ENCODE measurements around the gene WDR26. TPM values are rescaled to one million over a fixed set of nuclear protein-coding genes. Genes with fewer than 3 reads are reported as not detected.
"Not testable (repeated sequence)": the region's sequence is repeated elsewhere in the genome, so short reads cannot be mapped to it uniquely, and the experiment has no call there.

WDR26 gene
- total RNA-seq, 1 donor from 2014 or later = 62.4 TPM

- Mint-ChIP-seq H3K9me3 (peaks cover 29% of the 10 kb centered on the region), H3K36me3 (peaks cover 4% of the 10 kb centered on the region), H3K4me1 (peaks cover 2% of the 10 kb centered on the region), H3K27ac (no peak overlapping the region), H3K27me3 (ENCODE audit: insufficient read depth, low read depth) (no peaks in the 10 kb centered on the region), H3K4me3 (no peak overlapping the region)
- Histone ChIP-seq H3K27ac (no peak overlapping the region), H3K79me2 (ENCODE audit: low read depth) (no peaks in the 10 kb centered on the region), H3K9me3 (ENCODE audit: low read depth) (peaks cover 6% of the 10 kb centered on the region), H4K20me1 (ENCODE audit: low read depth) (no peaks in the 10 kb centered on the region), H3K4me3 (no peak overlapping the region), H3K27me3 (no peaks in the 10 kb centered on the region), H3F3A (ENCODE audit: low read depth) (peaks cover 22% of the 10 kb centered on the region), H3K9ac (no peak overlapping the region), H2AFZ (replicated peaks) (no peak overlapping the region), H3K4me1 (peaks cover 10% of the 10 kb centered on the region), H3K36me3 (no peaks in the 10 kb centered on the region), H3K4me2 (no peak overlapping the region)
- TF ChIP-seq EZH2phosphoT487 (IDR thresholded peaks at IDR 0.05) (no peak), CTCF (IDR thresholded peaks at IDR 0.05) (no peak), EZH2 (IDR thresholded peaks at IDR 0.05) (no peak)
- no peak for DNase-seq (ENCODE audit: low spot score)
These were observed 90.9 kb downstream of the WDR26 start for GRCh38 chr1:224343679-224344078.

GRCh38 chr1:224340453-224341384 lies 93.9 kb downstream of the WDR26 start:
- not testable (repeated sequence) for H3K79me2 ChIP-seq (ENCODE audit: low read depth); H3K36me3 Mint-ChIP-seq; H3K36me3 ChIP-seq; H3K27ac ChIP-seq; H3K27ac Mint-ChIP-seq; H3K9me3 ChIP-seq (ENCODE audit: low read depth); H4K20me1 ChIP-seq (ENCODE audit: low read depth); H3K4me1 ChIP-seq; H3K27me3 Mint-ChIP-seq (ENCODE audit: insufficient read depth, low read depth); H3K9ac ChIP-seq; H3K4me1 Mint-ChIP-seq; H3K27me3 ChIP-seq
- Histone ChIP-seq H2AFZ (replicated peaks) (peak overlapping the region; percentile 98), H3F3A (ENCODE audit: low read depth) (peaks cover 25% of the 10 kb centered on the region), H3K4me3 (peak overlapping the region; percentile 54), H3K4me2 (peak overlapping the region; percentile 88)
- peak overlapping the region; percentile 71 for H3K4me3 Mint-ChIP-seq
- DNase-seq (ENCODE audit: low spot score) = peak; percentile 45
- H3K9me3 Mint-ChIP-seq = peaks cover 26% of the 10 kb centered on the region

GRCh38 chr1:224339442-224340033 lies 95.1 kb downstream of the WDR26 start:
- no peaks in the 10 kb centered on the region for H4K20me1 ChIP-seq (ENCODE audit: low read depth)
- no peaks in the 10 kb centered on the region for H3K27me3 ChIP-seq
- no peak overlapping the region for H3K4me2 ChIP-seq
- peaks cover 6% of the 10 kb centered on the region for H3K9me3 ChIP-seq (ENCODE audit: low read depth)
- peaks cover 25% of the 10 kb centered on the region for H3F3A ChIP-seq (ENCODE audit: low read depth)
- no peak overlapping the region for H3K9ac ChIP-seq
- H3K27me3 Mint-ChIP-seq (ENCODE audit: insufficient read depth, low read depth) = peaks cover 4% of the 10 kb centered on the region
- no peak overlapping the region for H3K27ac Mint-ChIP-seq
- TF ChIP-seq EZH2 (IDR thresholded peaks at IDR 0.05) = no peak
- H2AFZ ChIP-seq (replicated peaks) = peak overlapping the region; percentile 57
- H3K4me3 ChIP-seq = no peak overlapping the region
- H3K4me3 Mint-ChIP-seq = no peak overlapping the region
- DNase-seq (ENCODE audit: low spot score) = no peak
- peaks cover 2% of the 10 kb centered on the region for H3K4me1 Mint-ChIP-seq
- H3K27ac ChIP-seq = no peak overlapping the region
- peaks cover 4% of the 10 kb centered on the region for H3K36me3 Mint-ChIP-seq
- no peaks in the 10 kb centered on the region for H3K36me3 ChIP-seq
- H3K4me1 ChIP-seq = peaks cover 10% of the 10 kb centered on the region
- H3K79me2 ChIP-seq (ENCODE audit: low read depth) = no peaks in the 10 kb centered on the region
- H3K9me3 Mint-ChIP-seq = peaks cover 22% of the 10 kb centered on the region

GRCh38 chr1:224338150-224338838 lies 96.3 kb downstream of the WDR26 start:
- TF ChIP-seq EZH2phosphoT487 (IDR thresholded peaks at IDR 0.05) (no peak), EZH2 (IDR thresholded peaks at IDR 0.05) (no peak), CTCF (IDR thresholded peaks at IDR 0.05) (no peak)
- H3K27me3 Mint-ChIP-seq (ENCODE audit: insufficient read depth, low read depth) = peaks cover 4% of the 10 kb centered on the region
- no peak overlapping the region for H3K27ac Mint-ChIP-seq
- peaks cover 4% of the 10 kb centered on the region for H3K36me3 Mint-ChIP-seq
- Histone ChIP-seq H3K9ac (no peak overlapping the region), H3K9me3 (ENCODE audit: low read depth) (no peaks in the 10 kb centered on the region), H3K4me3 (no peak overlapping the region), H3F3A (ENCODE audit: low read depth) (peaks cover 25% of the 10 kb centered on the region), H3K4me1 (peaks cover 10% of the 10 kb centered on the region), H3K27ac (no peak overlapping the region), H3K4me2 (no peak overlapping the region), H3K27me3 (no peaks in the 10 kb centered on the region), H2AFZ (replicated peaks) (no peak overlapping the region), H4K20me1 (ENCODE audit: low read depth) (no peaks in the 10 kb centered on the region), H3K79me2 (ENCODE audit: low read depth) (no peaks in the 10 kb centered on the region), H3K36me3 (no peaks in the 10 kb centered on the region)
- H3K9me3 Mint-ChIP-seq = peaks cover 15% of the 10 kb centered on the region
- no peak for DNase-seq (ENCODE audit: low spot score)
- H3K4me1 Mint-ChIP-seq = peaks cover 2% of the 10 kb centered on the region
- H3K4me3 Mint-ChIP-seq = no peak overlapping the region

Data from neural progenitor cell (in vitro differentiated cells).